Tibial artery (tissue), 4 donors: ENCODE data around the gene CDC42.
"Not testable (repeated sequence)": the region's sequence is repeated elsewhere in the genome, so short reads cannot be mapped to it uniquely, and the experiment has no call there.

Source experiments
- DNase-seq, 2 donors: peaks; one replicate each; pipeline ENCODE4 v3.0.0-alpha.2; 2019
- H3K27ac ChIP-seq, 2 donors: fragments of 200-600 bp; sonication (generic) in 1 of 2; 1 replicate in 1 of 2; 2 replicates in 1 of 2; pipeline ENCODE4 v1.5.1; 2018 to 2019; ENCODE audit warnings: mild to moderate bottlenecking in 1 of 2
- H3K27me3 ChIP-seq, 2 donors: fragments of 200-600 bp; sonication (generic) in 1 of 2; one replicate each; pipeline versions ENCODE4 v1.5.1 to v1.6.0; 2016 to 2019
- H3K36me3 ChIP-seq, 3 donors: fragments of 200-600 bp; sonication (generic) in 2 of 3; one replicate each; pipeline ENCODE4 v1.5.1; 2016 to 2019; ENCODE audit warnings: mild to moderate bottlenecking in 2 of 3
- H3K4me1 ChIP-seq, 4 donors: fragments of 200-600 bp; sonication (generic) in 2 of 4; 1 replicate in 3 of 4; 2 replicates in 1 of 4; pipeline ENCODE4 v1.5.1; 2016 to 2019
- H3K4me3 ChIP-seq, 2 donors: fragments of 200-600 bp; sonication (generic) in 1 of 2; 1 replicate in 1 of 2; 2 replicates in 1 of 2; pipeline ENCODE4 v1.5.1; 2018 to 2019; ENCODE audit warnings: mild to moderate bottlenecking in 2 of 2
- H3K9me3 ChIP-seq, 3 donors: fragments of 200-600 bp; sonication (generic) in 1 of 3; one replicate each; pipeline ENCODE4 v1.5.1; 2016 to 2019
- intact Hi-C: fragments of 100-400 bp; cut with DNase I; formaldehyde crosslinking; loops from one replicate; pipeline ENCODE4 v1.15.0; 2023; ENCODE audit warnings: low total_unique reads
- TF ChIP-seq, protein P1 (sequence below), 2 experiments: fragments of 200-600 bp in 1 of 2; fragments of 450-650 bp in 1 of 2; IDR thresholded peaks; one replicate each; pipeline ENCODE4 v1.5.1; 2017 to 2019; ENCODE audit warnings: antibody characterized with exemption in 2 of 2, mild to moderate bottlenecking in 1 of 2, moderate library complexity in 1 of 2

CDC42 gene

DNA sequence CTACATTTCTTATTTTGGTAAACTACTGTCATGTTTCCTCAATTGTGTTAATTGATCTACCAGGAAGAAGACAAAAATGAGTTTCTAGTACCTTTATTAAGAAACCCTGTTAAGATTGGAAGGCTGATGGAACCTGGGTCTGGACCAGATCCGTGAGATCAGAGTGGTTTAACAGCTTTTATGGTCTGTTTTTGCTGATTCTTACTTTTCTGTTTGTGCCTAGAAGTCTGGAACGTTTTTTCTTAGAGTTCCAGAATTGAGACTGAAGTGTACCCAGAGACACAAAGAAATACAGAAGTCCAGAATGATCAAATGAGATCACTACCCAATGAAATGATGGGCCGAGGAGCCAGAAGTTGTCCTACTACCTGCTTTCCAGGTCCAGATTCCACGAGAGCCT, 22.5 kb upstream of the CDC42 start:
- peaks cover 0 to 13% (median 4%) of the 10 kb centered on the region in 3 donors for H3K36me3 ChIP-seq
- H3K9me3 ChIP-seq: no peaks in the 10 kb centered on the region
- H3K4me3 ChIP-seq: no peak overlapping the region
- H3K27me3 ChIP-seq: no peaks in the 10 kb centered on the region
- H3K4me1 ChIP-seq: peaks cover 0 to 5% (median 2%) of the 10 kb centered on the region in 4 donors
- H3K27ac ChIP-seq: no peak overlapping the region
- intact Hi-C loops: no loop called here
- DNase-seq: no peak
- TF ChIP-seq, protein P1, sequence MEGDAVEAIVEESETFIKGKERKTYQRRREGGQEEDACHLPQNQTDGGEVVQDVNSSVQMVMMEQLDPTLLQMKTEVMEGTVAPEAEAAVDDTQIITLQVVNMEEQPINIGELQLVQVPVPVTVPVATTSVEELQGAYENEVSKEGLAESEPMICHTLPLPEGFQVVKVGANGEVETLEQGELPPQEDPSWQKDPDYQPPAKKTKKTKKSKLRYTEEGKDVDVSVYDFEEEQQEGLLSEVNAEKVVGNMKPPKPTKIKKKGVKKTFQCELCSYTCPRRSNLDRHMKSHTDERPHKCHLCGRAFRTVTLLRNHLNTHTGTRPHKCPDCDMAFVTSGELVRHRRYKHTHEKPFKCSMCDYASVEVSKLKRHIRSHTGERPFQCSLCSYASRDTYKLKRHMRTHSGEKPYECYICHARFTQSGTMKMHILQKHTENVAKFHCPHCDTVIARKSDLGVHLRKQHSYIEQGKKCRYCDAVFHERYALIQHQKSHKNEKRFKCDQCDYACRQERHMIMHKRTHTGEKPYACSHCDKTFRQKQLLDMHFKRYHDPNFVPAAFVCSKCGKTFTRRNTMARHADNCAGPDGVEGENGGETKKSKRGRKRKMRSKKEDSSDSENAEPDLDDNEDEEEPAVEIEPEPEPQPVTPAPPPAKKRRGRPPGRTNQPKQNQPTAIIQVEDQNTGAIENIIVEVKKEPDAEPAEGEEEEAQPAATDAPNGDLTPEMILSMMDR (IDR thresholded peaks at IDR 0.05): no peak

DNA sequence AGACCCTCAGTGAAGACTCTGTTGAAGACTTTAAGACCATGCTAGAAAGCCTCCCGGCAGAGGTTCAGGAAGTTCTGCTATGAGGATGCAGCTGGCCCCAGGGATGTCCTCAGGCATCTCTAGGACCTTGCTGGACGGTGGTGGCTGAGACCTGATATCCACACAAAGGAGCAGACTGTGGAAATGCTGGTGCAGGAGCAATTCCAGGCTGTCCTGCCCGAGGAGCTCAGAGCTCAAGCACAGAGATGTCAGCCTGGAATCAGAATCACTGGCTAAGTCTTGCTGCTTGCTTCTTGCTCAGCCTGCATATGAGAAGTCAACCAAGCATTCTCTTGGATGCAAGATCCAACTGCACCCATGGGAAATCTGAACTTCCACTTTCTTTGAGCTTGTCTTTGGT, 22.0 kb upstream of the CDC42 start:
- H3K27me3 ChIP-seq: no peaks in the 10 kb centered on the region
- no peak for DNase-seq
- no peak overlapping the region for H3K4me3 ChIP-seq
- peaks cover 0 to 5% (median 2%) of the 10 kb centered on the region in 4 donors for H3K4me1 ChIP-seq
- intact Hi-C loops: no loop called here
- no peaks in the 10 kb centered on the region for H3K9me3 ChIP-seq
- H3K36me3 ChIP-seq: peaks cover 0 to 13% (median 4%) of the 10 kb centered on the region in 3 donors
- TF ChIP-seq, protein P1 (IDR thresholded peaks at IDR 0.05): no peak
- no peak overlapping the region for H3K27ac ChIP-seq

DNA sequence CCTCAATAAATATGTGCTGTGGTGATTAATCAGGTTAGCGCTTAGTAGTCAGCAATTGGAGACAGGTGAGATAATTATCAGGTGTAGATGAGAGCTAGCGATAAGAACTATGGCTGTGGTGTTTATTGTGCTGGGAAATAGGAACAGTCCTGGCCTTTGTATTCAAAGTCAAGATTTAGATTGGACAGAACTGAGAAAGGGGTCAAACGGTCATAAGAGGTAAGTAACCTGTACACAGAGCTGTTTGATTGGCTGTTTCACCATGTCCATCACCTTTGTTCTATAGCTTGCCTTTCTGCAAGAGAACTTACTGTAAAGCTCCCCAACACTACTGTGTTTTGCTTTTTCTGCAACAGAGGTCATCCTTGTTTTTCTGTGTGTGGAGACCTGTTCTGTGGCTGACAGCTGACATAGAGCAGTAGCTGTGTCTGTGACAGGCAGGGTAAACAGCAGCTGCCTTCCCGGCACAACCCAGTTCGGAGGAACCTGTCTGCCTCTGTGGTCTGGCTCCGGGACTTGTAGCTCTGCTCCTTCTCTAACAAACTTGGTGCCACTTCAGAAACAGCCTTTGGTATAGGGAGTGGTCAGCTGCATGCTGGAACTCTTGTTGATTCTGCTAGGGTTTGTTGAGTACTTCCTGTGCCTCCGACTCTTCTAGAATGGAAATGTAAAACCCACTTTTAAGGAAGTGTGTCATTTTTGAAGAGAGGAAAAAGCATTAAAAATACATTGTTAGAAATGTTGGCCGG, 21.1 kb upstream of the CDC42 start:
- H3K27ac ChIP-seq: no peak overlapping the region
- H3K36me3 ChIP-seq: peaks cover 0 to 13% (median 4%) of the 10 kb centered on the region in 3 donors
- H3K27me3 ChIP-seq: no peaks in the 10 kb centered on the region
- no peaks in the 10 kb centered on the region for H3K9me3 ChIP-seq
- TF ChIP-seq, protein P1 (IDR thresholded peaks at IDR 0.05): no peak
- H3K4me1 ChIP-seq: peaks cover 0 to 1% (median under 1%) of the 10 kb centered on the region in 4 donors
- no peak overlapping the region for H3K4me3 ChIP-seq
- intact Hi-C loops: no loop called here
- no peak for DNase-seq

DNA sequence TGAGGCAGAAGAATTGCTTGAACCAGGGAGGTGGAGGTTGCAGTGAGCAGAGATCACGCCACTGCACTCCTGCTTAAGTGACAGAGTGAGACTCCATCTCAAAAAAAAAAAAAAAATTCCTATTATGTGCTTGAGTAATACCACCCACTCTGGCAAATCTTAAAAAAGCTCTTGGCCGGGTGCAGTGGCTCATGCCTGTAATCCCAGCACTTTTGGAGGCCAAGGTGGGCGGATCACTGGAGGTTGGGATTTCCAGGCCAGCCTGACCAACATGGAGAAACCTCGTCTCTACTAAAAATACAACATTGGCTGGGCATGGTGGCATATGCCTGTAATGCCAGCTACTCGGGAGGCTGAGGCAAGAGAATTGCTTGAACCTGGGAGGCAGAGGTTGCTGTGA, 17.7 kb upstream of the CDC42 start:
- H3K9me3 ChIP-seq, DNase-seq, H3K27me3 ChIP-seq, intact Hi-C loops, H3K4me1 ChIP-seq, H3K4me3 ChIP-seq, H3K27ac ChIP-seq: not testable (repeated sequence)
- peaks cover 0 to 13% (median 4%) of the 10 kb centered on the region in 3 donors for H3K36me3 ChIP-seq

DNA sequence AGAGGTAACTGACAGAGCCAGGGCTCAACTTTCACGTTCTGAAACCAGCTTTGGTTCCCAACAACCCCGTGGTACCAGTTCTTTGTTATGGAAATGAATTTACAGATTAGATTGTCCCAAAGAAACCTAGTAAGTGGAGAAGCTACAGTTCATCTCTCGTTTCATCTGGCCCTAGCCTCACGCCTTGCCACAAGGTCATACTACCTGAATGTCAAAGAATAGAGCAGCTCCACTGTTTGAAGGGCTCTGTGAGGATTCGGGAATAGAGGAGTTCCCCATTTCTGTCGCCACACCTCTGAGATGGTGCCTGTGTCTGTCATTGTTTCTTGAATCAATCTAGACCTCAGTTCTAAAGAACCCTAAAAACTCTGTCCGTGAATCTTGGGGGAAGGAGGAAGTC, 15.0 kb upstream of the CDC42 start:
- no peaks in the 10 kb centered on the region for H3K9me3 ChIP-seq
- DNase-seq: no peak
- TF ChIP-seq, protein P1 (IDR thresholded peaks at IDR 0.05): no peak
- H3K4me1 ChIP-seq: no peaks in the 10 kb centered on the region
- intact Hi-C loops: no loop called here
- no peak overlapping the region for H3K4me3 ChIP-seq
- H3K36me3 ChIP-seq: no peaks in the 10 kb centered on the region
- H3K27me3 ChIP-seq: no peaks in the 10 kb centered on the region
- no peak overlapping the region for H3K27ac ChIP-seq

DNA sequence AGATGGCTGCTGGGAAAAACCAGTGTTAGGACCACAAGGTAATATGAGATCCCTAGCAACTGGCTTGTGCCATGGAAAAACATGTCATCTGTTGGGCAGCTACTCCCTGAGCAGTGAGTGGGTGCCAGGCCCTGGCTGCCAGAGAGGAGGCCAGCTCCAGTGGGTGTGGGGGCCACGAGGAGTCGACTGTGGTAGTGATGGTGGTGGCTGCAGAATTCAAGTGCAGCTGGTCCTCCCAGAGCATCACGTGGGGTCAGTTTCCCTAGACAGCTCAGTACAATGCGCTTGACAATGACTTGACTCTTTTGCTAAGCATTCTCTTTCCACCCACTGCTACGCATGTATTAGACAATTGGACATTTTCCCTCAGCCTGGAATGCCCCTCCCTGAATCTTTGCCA, 14.5 kb upstream of the CDC42 start:
- Histone ChIP-seq H3K9me3 (no peaks in the 10 kb centered on the region), H3K27me3 (peaks cover 0 to 2% of the 10 kb centered on the region in 2 donors), H3K36me3 (no peaks in the 10 kb centered on the region), H3K4me1 (no peaks in the 10 kb centered on the region), H3K4me3 (no peak overlapping the region), H3K27ac (no peak overlapping the region)
- TF ChIP-seq, protein P1 (IDR thresholded peaks at IDR 0.05): no peak
- intact Hi-C loops: no loop called here
- no peak for DNase-seq
